ENCODE measurements around the gene UNC50. TPM values are rescaled to one million over a fixed set of nuclear protein-coding genes. Genes with fewer than 3 reads are reported as not detected.

Gene UNC50
- total and polyA plus RNA-seq, 2 experiments from 2014 or later: 38.7 to 49.4 TPM

GRCh38 chr2:98665677-98666076, 57.3 kb downstream of the UNC50 start:
- Mint-ChIP-seq H3K27me3 (ENCODE audit: insufficient read depth, low read depth, poor library complexity) (no peaks in the 10 kb centered on the region), H3K4me1 (no peaks in the 10 kb centered on the region), H3K9me3 (peaks cover 21% of the 10 kb centered on the region), H3K27ac (no peak overlapping the region), H3K36me3 (ENCODE audit: low read depth) (peaks cover 11% of the 10 kb centered on the region; the same call in 2 of the 3 replicates), H3K4me3 (no peak overlapping the region)
- peaks cover 4% of the 10 kb centered on the region; the same call in 1 of the 2 replicates for H3K9me2 ChIP-seq (ENCODE audit: insufficient read depth)
- no peaks in the 10 kb centered on the region for H3K79me2 ChIP-seq (replicated peaks; ENCODE audit: insufficient read depth)
- no peaks in the 10 kb centered on the region for H3K27me3 ChIP-seq (ENCODE audit: insufficient read depth)
- no peak overlapping the region for H2AFZ ChIP-seq
- no peak overlapping the region for H3K4me3 ChIP-seq
- ATAC-seq (no peak), DNase-seq (ENCODE audit: low spot score) (no peak)
- no peaks in the 10 kb centered on the region for H3F3A ChIP-seq (replicated peaks; ENCODE audit: low read depth)
- H3K4me2 ChIP-seq: no peak overlapping the region
- H3K4me1 ChIP-seq (ENCODE audit: insufficient read depth): no peaks in the 10 kb centered on the region
- no peaks in the 10 kb centered on the region for H4K20me1 ChIP-seq (replicated peaks; ENCODE audit: insufficient read depth)
- TF ChIP-seq JUNB (IDR thresholded peaks at IDR 0.05; ENCODE audit: unreplicated experiment): no peak
- TF ChIP-seq STAT1 (IDR thresholded peaks at IDR 0.05; ENCODE audit: unreplicated experiment): no peak
- TF ChIP-seq NANOG (IDR thresholded peaks at IDR 0.05; ENCODE audit: borderline replicate concordance): no peak
- no peak for TF ChIP-seq ZNF331 (CRISPR knock-in tag; IDR thresholded peaks at IDR 0.05; ENCODE audit: low read depth)
- TF ChIP-seq CREB1 (CRISPR knock-in tag; IDR thresholded peaks at IDR 0.05; ENCODE audit: low read depth): no peak
- no peak for TF ChIP-seq REST (IDR thresholded peaks at IDR 0.05; ENCODE audit: unreplicated experiment)
- TF ChIP-seq POLR2AphosphoS5 (IDR thresholded peaks at IDR 0.05; ENCODE audit: low read depth): no peak
- no peak for TF ChIP-seq ETS1 (IDR thresholded peaks at IDR 0.05)
- no peak for TF ChIP-seq ZNF114 (CRISPR knock-in tag; IDR thresholded peaks at IDR 0.05)
- no peak for TF ChIP-seq ZNF462 (CRISPR knock-in tag; IDR thresholded peaks at IDR 0.05)
- TF ChIP-seq CTCF (conservative IDR thresholded peaks at IDR 0.05; ENCODE audit: low read depth in 2 of 2): no peak
- TF ChIP-seq EZH2 (IDR thresholded peaks at IDR 0.05; ENCODE audit: low read depth, unreplicated experiment): no peak
- TF ChIP-seq EZH2phosphoT487 (IDR thresholded peaks at IDR 0.05; ENCODE audit: unreplicated experiment): no peak
- no peak overlapping the region for H3K27ac ChIP-seq (ENCODE audit: low read depth)
- no peaks in the 10 kb centered on the region for H3K36me3 ChIP-seq (ENCODE audit: insufficient read depth)

Measured in GM23338 (cell line).